Breast epithelium (tissue), 3 donors: ENCODE data around the gene ACTR3.

Source experiments
- POLR2A ChIP-seq: fragments of 450-650 bp; IDR thresholded peaks from one replicate; pipeline ENCODE4 v1.6.1; 2016; ENCODE audit warnings: antibody characterized with exemption, mild to moderate bottlenecking, moderate library complexity
- TF ChIP-seq, protein P1 (sequence below), 3 donors: fragments of 450-650 bp; IDR thresholded peaks; one replicate each; pipeline ENCODE4 v1.5.1; 2016 to 2017; ENCODE audit warnings: antibody characterized with exemption in 3 of 3, mild to moderate bottlenecking in 3 of 3, moderate library complexity in 3 of 3

DNA sequence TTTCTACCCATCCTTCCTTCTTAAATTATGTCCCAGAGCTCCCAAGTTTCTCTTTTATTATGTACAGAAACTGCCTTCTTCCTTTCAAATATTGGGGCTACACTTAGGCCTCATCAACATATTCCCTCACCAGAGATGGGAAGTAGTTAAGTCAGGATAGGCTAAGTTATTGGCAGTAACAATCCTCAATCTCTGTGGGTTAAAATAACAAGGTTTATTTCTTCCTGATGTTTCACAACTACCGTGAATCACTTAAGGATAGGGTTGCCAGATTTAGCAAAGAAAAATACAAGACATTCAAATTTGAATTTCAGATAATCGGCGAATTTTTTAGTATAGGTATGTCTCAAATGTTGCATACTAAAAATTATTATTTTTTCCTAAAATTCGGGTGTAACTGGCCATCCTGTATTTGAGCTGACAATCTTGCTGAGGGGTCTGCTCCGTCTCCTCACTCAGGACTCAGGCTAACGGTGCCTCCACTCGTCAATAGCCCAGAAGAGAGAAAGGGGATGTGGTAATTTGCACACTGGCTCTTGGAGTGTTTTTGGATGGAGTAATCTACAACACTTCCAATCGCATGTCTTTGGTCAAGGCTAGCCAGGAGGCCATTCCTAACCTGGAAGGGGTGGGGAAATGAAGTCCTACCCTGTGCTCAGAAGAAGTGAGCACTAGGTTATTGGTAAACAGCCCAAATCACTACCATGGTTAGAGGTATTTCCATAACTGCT lies 91.7 kb downstream of the ACTR3 start:
- TF ChIP-seq, protein P1, sequence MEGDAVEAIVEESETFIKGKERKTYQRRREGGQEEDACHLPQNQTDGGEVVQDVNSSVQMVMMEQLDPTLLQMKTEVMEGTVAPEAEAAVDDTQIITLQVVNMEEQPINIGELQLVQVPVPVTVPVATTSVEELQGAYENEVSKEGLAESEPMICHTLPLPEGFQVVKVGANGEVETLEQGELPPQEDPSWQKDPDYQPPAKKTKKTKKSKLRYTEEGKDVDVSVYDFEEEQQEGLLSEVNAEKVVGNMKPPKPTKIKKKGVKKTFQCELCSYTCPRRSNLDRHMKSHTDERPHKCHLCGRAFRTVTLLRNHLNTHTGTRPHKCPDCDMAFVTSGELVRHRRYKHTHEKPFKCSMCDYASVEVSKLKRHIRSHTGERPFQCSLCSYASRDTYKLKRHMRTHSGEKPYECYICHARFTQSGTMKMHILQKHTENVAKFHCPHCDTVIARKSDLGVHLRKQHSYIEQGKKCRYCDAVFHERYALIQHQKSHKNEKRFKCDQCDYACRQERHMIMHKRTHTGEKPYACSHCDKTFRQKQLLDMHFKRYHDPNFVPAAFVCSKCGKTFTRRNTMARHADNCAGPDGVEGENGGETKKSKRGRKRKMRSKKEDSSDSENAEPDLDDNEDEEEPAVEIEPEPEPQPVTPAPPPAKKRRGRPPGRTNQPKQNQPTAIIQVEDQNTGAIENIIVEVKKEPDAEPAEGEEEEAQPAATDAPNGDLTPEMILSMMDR (IDR thresholded peaks at IDR 0.05), result no peak
- no peak for TF ChIP-seq POLR2A
